PC-9 (cell line): Measurements from ENCODE around the gene PTPRM.

Experiments
- EZH2 ChIP-seq: fragments of 200-600 bp; sonication (generic); IDR thresholded peaks from 2 replicates; pipeline ENCODE4 v1.8.0; 2017; ENCODE audit warnings: antibody characterized with exemption, low read depth
- TF ChIP-seq, protein P1 (sequence below): fragments of 200-600 bp; sonication (generic); conservative IDR thresholded peaks from 2 replicates; pipeline ENCODE4 v1.6.1; 2017; ENCODE audit warnings: mixed run types, antibody characterized with exemption, mild to moderate bottlenecking, moderate library complexity

DNA sequence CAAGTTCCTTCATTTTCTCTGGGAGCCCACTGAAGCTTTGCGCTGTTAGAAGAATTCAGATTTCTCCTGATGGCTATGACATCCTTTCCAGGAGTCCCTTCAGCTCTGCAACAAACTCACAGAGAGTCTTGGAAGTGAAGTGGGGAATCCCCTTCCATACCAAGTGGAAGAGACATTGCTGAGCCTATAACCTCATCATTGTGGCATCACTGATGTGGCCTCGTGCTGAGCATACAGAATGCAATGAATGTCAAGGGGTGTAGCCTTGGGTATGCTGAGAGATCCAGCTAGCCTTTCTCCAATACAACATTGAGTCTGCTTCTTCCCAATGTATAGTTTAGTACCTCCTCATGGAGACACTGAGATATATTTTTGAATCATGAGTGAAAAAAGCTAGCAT lies 731.1 kb downstream of the PTPRM start:
- TF ChIP-seq, protein P1, sequence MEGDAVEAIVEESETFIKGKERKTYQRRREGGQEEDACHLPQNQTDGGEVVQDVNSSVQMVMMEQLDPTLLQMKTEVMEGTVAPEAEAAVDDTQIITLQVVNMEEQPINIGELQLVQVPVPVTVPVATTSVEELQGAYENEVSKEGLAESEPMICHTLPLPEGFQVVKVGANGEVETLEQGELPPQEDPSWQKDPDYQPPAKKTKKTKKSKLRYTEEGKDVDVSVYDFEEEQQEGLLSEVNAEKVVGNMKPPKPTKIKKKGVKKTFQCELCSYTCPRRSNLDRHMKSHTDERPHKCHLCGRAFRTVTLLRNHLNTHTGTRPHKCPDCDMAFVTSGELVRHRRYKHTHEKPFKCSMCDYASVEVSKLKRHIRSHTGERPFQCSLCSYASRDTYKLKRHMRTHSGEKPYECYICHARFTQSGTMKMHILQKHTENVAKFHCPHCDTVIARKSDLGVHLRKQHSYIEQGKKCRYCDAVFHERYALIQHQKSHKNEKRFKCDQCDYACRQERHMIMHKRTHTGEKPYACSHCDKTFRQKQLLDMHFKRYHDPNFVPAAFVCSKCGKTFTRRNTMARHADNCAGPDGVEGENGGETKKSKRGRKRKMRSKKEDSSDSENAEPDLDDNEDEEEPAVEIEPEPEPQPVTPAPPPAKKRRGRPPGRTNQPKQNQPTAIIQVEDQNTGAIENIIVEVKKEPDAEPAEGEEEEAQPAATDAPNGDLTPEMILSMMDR, result no peak
- no peak for TF ChIP-seq EZH2
